Fibroblast of villous mesenchyme (primary cell): ENCODE results near the gene EGFLAM. TPM values are rescaled to one million over a fixed set of nuclear protein-coding genes. Genes with fewer than 3 reads are reported as not detected.

Experiments used
- DNase-seq: peaks from one replicate; pipeline ENCODE4 v3.0.0-alpha.2; 2010; ENCODE audit warnings: low read depth
- H3K4me3 ChIP-seq: 2 replicates; pipeline ENCODE4 v1.5.1; 2011; ENCODE audit warnings: low read depth, mild to moderate bottlenecking, low read length
- total RNA-seq: library from RNA; depleted of rRNA; stranded (reverse); fragments of >200 nt; gene quantifications from 2 replicates; pipeline ENCODE4 v1.2.3, GENCODE V29; 2012
- TF ChIP-seq, protein P1 (sequence below): IDR thresholded peaks from 2 replicates; pipeline ENCODE4 v1.5.1; 2012; ENCODE audit warnings: low read depth, mild to moderate bottlenecking, low read length; ENCODE audit not compliant: insufficient read depth

EGFLAM gene
- total RNA-seq, 1 donor, result 3.0 TPM

DNA sequence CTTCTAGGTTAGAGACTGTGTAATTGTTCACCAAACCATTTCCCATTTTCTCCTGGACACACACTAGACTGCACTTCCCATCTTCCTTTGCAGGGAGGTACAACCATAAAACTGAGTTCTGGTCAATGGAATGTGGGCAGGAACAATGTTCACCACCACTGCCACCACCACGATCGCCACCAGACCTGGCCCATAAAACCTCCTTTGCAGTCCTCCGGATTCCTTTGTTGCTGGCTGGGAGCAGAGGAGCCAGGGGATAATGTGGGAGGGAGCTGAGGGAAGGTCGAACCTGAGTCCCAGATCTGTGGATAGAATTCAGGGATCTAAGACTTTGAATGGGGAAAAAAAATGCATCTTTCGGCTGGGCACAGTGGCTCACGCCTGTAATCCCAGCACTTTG lies 29.4 kb upstream of the EGFLAM start:
- DNase-seq, result no peak
- no peak overlapping the region for H3K4me3 ChIP-seq
- TF ChIP-seq, protein P1, sequence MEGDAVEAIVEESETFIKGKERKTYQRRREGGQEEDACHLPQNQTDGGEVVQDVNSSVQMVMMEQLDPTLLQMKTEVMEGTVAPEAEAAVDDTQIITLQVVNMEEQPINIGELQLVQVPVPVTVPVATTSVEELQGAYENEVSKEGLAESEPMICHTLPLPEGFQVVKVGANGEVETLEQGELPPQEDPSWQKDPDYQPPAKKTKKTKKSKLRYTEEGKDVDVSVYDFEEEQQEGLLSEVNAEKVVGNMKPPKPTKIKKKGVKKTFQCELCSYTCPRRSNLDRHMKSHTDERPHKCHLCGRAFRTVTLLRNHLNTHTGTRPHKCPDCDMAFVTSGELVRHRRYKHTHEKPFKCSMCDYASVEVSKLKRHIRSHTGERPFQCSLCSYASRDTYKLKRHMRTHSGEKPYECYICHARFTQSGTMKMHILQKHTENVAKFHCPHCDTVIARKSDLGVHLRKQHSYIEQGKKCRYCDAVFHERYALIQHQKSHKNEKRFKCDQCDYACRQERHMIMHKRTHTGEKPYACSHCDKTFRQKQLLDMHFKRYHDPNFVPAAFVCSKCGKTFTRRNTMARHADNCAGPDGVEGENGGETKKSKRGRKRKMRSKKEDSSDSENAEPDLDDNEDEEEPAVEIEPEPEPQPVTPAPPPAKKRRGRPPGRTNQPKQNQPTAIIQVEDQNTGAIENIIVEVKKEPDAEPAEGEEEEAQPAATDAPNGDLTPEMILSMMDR, result no peak

GRCh38 chr5:38234737-38235136 lies 23.6 kb upstream of the EGFLAM start:
- no peak for DNase-seq
- TF ChIP-seq, protein P1, result no peak
- H3K4me3 ChIP-seq, result no peak overlapping the region

GRCh38 chr5:38237681-38238080 lies 20.7 kb upstream of the EGFLAM start:
- TF ChIP-seq, protein P1, result no peak
- no peak for DNase-seq
- H3K4me3 ChIP-seq, result no peak overlapping the region

DNA sequence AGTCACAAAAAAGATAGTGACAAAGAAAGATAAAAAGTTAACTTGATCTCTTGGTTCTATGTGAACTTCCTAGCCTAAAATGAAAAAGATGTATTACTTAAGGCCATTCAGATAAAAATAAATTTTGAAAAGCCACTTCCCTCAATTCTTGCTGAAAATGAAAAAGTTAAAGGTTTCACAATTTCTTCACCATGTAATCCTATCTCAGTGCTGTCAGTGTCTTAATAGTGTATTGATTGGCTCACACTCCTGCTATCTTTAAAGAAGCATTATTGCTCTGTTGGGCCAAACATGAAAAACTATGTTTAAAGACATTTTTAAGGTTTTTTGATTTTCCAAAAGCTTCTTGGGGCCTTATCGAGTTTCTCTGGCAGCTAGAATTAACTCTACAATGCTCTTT lies 18.1 kb upstream of the EGFLAM start:
- TF ChIP-seq, protein P1, result no peak
- no peak for DNase-seq
- H3K4me3 ChIP-seq, result no peak overlapping the region

- TF ChIP-seq, protein P1, result no peak
- no peak overlapping the region for H3K4me3 ChIP-seq
- DNase-seq, result no peak
These were observed 16.7 kb upstream of the EGFLAM start for GRCh38 chr5:38241655-38242054.

GRCh38 chr5:38245307-38245706 lies 13.1 kb upstream of the EGFLAM start:
- no peak overlapping the region for H3K4me3 ChIP-seq
- TF ChIP-seq, protein P1, result no peak
- no peak for DNase-seq

DNA sequence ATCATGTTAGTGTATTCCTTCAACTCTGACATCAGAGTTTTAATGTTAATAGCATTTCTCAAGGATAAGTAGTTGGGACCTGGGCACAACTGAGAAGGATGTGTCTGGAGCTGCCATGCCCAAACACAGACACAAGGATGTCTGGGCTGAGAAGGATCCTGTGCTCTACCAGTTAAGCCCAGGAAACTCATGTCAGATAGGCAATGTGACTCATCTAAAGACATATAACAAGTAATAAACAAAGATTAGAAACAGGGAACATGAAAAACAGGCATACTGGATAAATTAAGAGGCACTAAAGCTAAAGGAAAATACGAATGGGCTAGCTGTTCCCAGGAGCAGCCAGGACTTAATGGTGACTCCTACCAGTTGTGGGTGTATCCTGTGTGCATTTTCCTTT lies 9.1 kb upstream of the EGFLAM start:
- TF ChIP-seq, protein P1, result no peak
- peak; percentile 95 for DNase-seq

More for the DNA sequence above, 9.1 kb upstream of the EGFLAM start:
- H3K4me3 ChIP-seq, result no peak overlapping the region
